GM18499 (cell line): Measurements from ENCODE around the gene PDGFRA.

Experiments
- ATAC-seq: cut with Tn5 transposase; IDR thresholded peaks from one replicate; pipeline ENCODE4 v1.9.1; 2021; ENCODE audit warnings: moderate number of reproducible peaks; ENCODE audit not compliant: insufficient read depth, unreplicated experiment

PDGFRA gene

GRCh38 chr4:54228961-54229501, at the start of gene PDGFRA:
TSS of gene PDGFRA (plus strand) at chr4:54229293. CDS start at chr4:54258769, 29,476 bp downstream.
- ATAC-seq, result no peak

DNA sequence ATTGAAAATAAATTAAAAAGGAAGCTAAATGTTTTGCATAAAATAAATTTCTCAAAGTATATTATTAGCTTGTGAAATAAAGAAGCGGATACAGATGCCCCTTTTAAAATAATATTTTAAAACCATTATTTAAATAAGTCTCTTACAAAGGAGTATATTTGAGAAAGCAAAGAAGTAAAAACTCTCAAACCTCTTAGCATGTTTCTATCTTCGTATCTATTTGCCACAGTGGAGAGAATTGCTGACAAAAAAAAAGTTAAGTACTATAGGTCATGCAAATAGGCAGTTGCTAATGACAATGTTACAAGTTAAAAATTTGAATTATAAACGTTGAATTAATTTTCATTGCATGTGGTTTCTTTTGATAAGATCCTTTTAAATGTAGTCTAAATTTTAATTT, 44.5 kb upstream of the PDGFRA start:
- no peak for ATAC-seq

DNA sequence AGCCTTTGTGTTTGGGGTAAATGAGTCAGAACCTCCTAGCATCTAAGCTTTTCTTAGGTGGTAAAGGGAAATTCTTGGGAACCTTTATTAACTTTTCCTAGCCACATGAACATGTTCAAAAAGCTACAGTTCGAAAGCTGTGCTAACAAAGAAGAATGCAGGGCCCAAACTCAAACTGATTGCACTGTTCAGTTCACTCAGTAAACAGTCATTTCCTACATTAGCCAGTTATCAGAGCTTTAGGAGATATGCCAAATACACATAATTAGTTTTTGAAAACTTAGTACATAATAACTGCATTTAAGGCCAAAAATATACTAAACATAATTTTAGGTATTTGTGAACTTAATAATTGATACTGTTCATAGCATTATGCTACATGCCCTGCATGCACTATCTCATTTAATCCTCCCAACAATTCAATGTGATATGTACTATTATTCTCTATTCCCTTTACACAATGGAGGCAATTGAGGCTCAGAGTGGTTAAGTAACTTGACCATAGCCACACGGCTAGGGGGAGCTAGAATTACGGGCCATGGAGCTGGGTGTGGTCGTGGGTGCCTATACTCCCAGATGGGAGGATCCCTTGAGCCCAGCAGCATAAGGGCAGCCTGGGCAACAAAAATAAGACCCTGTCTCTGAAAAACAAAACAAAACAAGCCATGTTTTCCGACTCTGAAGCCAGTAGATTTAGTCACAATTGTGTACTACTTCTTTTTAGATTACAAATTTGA, 43.9 kb upstream of the PDGFRA start:
- ATAC-seq, result no peak

- ATAC-seq, result no peak
Measured at GRCh38 chr4:54185866-54186265, 43.2 kb upstream of the PDGFRA start.

GRCh38 chr4:54186371-54186770, 42.7 kb upstream of the PDGFRA start:
- no peak for ATAC-seq

DNA sequence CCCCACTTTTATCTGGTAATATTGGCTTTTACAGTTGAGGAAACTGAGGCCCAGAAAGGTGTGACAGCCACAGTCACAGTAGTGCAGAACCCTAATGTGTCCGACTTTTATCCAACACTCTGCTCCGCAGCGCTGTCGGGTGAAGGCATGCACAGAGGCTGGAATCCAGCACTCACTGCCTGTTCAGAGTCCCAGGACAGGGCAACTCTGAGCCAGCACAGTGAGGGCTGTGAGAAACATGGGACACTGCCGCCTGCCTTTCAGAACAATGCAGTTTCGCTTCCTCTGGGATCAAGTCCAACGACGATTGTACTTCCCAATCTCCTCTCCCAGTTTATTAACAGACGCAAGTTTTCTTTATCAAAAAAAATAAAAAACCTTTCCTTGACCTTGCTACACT, 41.9 kb upstream of the PDGFRA start:
- no peak for ATAC-seq

DNA sequence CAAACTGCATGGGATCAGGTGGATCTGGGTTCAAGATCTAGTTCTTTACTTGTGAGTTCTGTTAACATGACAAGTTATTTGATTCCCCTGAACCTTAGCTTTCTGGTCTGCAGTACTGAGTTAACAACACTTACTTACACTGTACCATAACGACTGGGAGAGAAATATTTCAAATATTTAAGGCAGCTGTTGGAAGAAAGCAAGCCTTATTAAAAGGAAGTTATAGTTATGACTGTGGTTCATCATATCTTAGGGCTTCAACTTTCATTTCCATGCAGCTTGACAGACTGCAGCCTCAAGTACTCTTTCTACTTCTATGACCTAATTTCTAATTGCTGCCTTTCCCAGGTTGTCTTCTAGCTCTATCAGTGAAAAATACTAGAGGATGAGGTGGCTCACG, 40.0 kb upstream of the PDGFRA start:
- ATAC-seq, result no peak

DNA sequence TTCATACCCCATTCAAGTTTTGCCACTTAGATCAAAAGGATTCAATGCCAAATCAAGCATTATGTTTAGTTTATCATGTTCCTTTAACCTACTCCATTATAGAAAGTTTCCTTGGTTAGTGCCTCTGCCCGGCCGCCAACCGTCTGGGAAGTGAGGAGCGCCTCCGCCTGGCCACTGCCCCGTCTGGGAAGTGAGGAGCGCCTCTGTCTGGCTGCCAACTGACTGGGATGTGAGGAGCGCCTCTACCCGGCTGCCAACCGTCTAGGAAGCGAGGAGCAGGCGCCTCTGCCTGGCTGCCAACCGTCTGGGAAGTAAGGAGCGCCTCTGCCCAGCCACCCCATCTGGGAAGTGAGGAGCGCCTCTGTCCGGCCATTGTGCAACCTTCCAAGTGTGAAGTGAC, 36.3 kb upstream of the PDGFRA start:
- no peak for ATAC-seq

DNA sequence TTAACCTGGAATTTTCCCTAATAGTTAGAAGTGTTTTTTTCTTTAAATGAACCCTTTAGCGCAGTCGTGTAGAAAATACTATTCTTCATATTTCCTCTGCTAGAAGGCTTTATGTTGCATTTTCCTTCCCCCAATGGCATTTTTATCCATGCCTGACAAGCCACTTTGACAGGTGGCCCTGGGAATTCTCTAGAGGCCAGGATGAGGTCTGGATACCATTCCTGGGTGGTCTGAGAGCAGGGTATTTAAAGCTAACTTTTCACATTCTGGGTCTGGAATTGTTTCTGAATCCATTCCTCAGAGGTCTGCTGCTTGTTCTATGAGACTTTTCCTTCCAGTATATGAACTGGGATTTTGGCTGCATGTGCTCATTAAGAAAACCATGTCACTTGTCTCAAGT, 31.2 kb upstream of the PDGFRA start:
- no peak for ATAC-seq

DNA sequence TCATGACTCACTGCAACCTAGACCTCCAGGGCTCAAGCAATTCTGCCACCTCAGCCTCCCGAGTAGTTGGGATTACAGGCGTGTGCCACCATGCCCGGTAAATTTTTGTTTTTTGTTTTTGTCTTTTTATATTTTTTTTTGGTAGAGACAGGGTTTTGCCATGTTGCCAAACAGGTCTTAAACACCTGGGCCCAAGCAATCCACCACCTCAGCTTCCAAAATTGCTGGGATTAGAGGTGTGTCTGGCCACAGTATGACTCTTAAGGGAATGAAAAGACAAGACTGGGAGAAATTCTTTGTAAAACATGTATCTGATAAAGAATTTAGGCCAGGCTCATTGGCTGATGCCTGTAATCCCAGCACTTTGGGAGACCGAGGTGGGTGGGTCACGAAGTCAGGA, 29.2 kb upstream of the PDGFRA start:
- ATAC-seq, result no peak

GRCh38 chr4:54209617-54210016, 19.5 kb upstream of the PDGFRA start:
- ATAC-seq, result no peak

DNA sequence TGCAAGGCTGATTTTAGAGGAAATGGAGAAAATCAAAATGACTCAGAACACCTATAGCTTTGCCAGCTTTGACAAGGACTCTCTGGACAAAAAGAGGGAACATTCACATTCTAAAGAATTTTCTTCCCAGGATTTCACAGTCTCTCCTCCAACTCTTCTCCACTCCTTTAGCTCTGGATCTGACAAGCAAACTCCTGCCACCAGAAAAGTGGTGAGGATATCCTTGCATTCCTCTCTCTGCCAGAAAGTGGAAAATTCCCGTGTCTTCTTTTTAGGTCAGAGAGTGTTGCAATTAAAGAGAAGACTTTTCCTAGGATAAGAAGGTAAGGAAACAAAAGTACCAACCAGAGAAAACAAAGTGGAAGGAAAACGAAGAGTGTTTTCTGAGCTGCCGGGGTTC, 16.1 kb upstream of the PDGFRA start:
- no peak for ATAC-seq

DNA sequence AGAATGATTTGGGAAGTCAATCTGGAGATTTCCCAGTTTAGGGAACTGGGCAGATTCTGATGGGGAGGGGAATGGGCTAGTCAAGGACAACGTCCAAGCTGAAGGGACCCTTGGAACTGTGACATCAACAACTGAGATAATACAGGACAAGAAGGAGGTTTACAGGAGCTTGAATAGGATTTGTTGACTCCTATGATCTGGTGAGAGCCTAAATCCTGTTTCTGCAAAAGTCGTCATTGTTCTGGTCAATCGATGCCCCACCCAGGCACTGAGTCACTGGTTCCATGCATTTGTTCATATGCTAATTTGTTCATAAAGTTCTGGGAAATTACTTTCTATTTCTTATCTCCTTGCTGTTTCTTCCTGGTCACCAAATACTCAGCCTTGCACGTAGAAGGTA, 15.3 kb upstream of the PDGFRA start:
- ATAC-seq, result no peak

GRCh38 chr4:54215379-54216077, 13.6 kb upstream of the PDGFRA start:
- no peak for ATAC-seq

GRCh38 chr4:54217642-54218495, 11.2 kb upstream of the PDGFRA start:
- no peak for ATAC-seq

DNA sequence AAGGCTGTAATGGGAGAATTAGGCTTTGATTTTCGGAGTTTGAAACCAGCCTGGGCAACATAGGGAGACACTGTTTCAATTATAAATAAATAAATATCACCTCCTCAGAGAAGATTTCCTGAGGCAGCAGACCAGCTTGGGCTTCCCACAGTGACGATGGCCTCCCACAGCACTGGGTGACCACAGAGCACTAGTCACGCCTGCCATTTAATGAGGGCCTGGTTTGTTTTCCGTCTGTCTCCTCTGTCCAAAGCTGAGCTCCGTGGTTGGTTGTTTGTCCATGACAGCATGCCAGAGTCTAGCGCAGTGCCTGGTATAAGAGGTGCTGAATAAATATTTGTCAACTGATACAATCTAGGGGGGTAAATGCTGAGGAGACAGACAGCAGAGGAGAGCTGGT, 10.4 kb upstream of the PDGFRA start:
- no peak for ATAC-seq

DNA sequence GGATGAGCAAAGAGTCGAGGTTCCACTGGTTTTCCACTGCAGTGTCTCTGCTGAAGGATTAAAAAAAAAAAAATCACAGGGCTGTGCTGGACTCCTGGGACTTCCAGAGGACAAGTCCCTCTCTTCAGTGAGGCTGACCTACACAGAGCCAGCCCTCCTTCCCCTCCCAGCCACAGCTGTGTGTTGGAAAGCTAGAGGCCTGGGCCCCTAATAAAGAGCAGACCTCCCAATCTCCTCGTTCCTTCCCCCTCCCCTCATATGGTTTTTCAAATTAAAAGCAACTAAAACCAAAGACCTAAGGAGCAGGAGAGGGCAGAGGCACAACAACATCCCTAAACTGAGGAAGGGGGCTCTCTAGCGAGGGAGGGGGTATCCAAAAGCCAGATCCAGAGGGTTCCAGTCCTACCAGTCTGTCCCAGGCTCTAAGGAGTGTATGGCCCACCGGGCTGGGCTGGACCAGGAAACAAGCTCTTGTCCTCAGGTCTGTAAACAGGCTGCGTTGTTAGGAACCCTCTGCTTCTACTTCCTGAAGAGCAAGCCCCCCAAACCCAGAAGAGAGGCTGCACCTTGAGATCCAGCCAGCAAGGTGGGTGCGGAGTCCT, 4.0 kb upstream of the PDGFRA start:
- ATAC-seq, result no peak

DNA sequence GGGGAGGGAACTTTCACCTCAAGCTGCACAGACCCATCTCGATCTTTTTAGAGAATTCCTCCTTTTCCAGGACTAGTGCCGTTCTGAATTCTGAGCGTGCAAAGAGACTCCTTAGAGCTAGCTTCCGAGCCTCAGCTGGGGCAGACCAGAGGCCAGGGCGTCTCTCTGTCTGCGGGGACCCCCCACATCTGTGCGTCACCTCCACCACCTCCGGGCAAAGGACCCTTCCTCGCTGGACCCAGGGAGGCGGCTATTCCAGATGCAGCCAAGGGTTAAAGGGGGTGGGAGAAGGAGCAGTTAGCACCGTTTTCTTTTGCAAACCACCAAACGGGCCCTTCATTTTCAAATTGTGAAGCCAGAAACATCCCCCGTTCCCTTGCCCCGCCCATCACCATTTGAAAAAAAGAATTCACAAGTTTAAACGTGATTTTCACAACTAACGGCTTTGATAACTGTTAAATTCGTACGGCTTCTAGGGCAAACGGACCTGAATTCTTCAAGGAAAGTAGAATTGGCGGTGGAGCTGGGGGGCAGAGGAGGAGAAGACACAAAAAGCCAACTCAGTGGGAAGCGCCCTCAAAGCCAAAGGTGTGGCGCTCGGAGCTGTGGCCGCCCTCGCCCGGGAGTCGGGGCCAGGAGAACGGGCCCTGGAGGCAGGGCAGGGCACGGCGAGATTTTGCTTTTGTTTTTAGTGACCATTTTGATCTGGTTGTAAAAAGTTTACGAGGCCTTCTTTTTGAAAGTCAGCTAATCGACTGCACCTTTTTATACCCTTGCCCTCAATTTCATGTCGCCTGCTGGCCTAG, 3.3 kb upstream of the PDGFRA start:
- ATAC-seq, result no peak

DNA sequence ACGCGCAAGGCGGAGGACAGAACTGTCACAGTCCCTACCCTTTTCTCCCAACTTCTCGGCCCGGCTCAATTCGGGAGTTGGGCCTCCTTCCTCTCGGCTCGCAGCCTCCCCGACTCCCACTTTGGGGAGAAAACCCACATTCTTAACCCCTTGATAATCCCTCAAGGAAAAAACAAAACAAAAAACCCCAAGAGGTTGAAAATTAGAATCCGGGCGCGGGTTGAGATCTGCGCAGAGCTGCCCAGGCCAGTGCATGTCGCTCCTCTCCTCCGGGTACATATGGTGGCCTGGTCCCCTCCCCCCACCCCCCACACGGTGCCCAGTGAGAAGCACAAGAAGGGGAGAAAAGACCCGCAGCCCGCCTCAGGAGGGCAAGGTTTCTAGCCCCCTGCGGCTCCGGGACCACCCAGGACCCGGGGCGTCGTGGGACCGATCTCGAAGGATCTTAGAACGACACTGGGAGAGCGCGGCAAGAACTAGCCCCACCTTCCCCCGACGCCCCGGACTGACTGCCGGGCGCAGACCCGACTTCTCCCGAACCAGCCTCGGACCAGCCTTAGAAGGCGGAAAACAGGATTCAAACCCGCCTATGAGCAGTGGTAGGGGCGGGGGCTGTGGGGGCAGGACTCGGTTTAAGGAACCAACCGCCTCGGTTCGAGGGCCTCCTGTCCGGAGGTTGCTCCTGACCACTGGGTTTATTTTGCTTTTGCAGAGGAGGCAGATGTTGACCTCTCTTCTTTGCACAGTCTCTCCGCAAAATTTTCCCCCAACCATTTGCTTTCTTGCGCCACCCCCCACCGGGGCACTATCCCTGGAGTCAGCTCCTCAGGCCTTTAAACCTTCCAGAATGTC, 2.5 kb upstream of the PDGFRA start:
- ATAC-seq, result no peak
